ENCODE data around the gene FERMT2. TPM values are rescaled to one million over a fixed set of nuclear protein-coding genes. Genes with fewer than 3 reads are reported as not detected.
A peak's percentile ranks its signal among the peaks of the same experiment; 100 is the strongest.

Gene FERMT2
- total RNA-seq, 1 donor from 2014 or later = 324 TPM

DNA sequence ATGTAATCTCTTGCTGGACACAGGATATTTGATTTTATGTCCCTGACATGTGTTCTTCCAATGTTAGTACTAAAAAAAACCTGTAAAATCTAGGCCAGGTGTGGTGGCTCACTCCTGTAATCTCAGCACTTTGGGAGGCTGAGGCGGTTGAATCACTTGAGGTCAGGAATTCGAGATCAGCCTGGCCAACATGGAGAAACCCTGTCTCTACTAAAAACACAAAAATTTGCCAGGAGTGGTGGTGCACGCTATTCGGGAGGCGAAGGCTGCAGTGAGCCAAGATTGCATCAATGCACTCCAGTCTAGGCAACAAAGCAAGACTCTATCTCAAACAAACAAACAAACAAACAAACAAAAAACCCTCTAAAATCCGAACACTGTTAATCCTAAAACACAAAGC is 68.0 kb downstream of the FERMT2 start:
- FAIRE-seq = no peak
- DNase-seq (ENCODE audit: low read depth) = no peak
- H4K20me1 ChIP-seq (ENCODE audit: insufficient read depth, low read length) = peaks cover 15% of the 10 kb centered on the region
- H3K9me3 Mint-ChIP-seq (ENCODE audit: unreplicated experiment) = no peaks in the 10 kb centered on the region
- no peaks in the 10 kb centered on the region for H3K9me3 ChIP-seq (ENCODE audit: insufficient read depth, low read depth, low read length)
- H3K27me3 ChIP-seq (ENCODE audit: insufficient read depth, low read length) = no peaks in the 10 kb centered on the region
- H3K27me3 Mint-ChIP-seq (ENCODE audit: low read depth, unreplicated experiment) = no peaks in the 10 kb centered on the region
- no peak overlapping the region for H3K27ac Mint-ChIP-seq (ENCODE audit: unreplicated experiment)
- H3K79me2 ChIP-seq (ENCODE audit: insufficient read depth, low read length) = peaks cover 79% of the 10 kb centered on the region
- peaks cover 27% of the 10 kb centered on the region for H3K36me3 Mint-ChIP-seq (ENCODE audit: low read depth, unreplicated experiment)
- H3K4me1 ChIP-seq (ENCODE audit: insufficient read depth, low read length) = peaks cover 3% of the 10 kb centered on the region
- H2AFZ ChIP-seq (ENCODE audit: low read depth, low read length) = no peak overlapping the region
- H3K9ac ChIP-seq (ENCODE audit: low read length) = no peak overlapping the region
- H3K4me1 Mint-ChIP-seq (ENCODE audit: low read depth, unreplicated experiment) = peaks cover 25% of the 10 kb centered on the region
- H3K27ac ChIP-seq (ENCODE audit: low read depth, low read length) = no peak overlapping the region
- H3K36me3 ChIP-seq (ENCODE audit: insufficient read depth, low read length) = peaks cover 42% of the 10 kb centered on the region
- no peak overlapping the region for H3K4me3 Mint-ChIP-seq (ENCODE audit: unreplicated experiment)
- TF ChIP-seq, protein P1, sequence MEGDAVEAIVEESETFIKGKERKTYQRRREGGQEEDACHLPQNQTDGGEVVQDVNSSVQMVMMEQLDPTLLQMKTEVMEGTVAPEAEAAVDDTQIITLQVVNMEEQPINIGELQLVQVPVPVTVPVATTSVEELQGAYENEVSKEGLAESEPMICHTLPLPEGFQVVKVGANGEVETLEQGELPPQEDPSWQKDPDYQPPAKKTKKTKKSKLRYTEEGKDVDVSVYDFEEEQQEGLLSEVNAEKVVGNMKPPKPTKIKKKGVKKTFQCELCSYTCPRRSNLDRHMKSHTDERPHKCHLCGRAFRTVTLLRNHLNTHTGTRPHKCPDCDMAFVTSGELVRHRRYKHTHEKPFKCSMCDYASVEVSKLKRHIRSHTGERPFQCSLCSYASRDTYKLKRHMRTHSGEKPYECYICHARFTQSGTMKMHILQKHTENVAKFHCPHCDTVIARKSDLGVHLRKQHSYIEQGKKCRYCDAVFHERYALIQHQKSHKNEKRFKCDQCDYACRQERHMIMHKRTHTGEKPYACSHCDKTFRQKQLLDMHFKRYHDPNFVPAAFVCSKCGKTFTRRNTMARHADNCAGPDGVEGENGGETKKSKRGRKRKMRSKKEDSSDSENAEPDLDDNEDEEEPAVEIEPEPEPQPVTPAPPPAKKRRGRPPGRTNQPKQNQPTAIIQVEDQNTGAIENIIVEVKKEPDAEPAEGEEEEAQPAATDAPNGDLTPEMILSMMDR (IDR thresholded peaks at IDR 0.05; ENCODE audit: insufficient read depth, low read depth, low read length) = no peak
- no peak for TF ChIP-seq EZH2 (IDR thresholded peaks at IDR 0.05; ENCODE audit: insufficient read depth, low read length)
- H3K4me3 ChIP-seq (ENCODE audit: insufficient read depth, low read depth, low read length) = no peak overlapping the region
- H3K4me2 ChIP-seq (ENCODE audit: low read length) = no peak overlapping the region

DNA sequence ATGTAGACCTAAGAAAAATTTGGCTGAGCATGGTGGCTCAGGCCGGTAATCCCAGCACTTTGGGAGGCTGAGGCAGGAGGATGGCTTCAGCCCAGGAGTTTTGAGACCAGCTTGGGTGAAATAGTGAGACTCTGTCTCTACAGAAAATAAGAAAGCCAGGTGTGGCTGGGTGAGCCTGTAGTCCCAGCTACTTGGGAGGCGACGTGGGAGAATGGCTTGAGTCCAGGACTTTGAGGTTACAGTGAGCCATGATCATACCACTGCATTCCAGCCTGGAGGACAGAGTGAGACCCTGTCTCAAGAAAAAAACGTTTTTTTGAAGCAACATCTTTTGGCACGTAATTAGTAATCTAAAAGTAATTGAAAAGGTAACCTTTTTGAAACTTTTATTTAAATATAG is 70.9 kb downstream of the FERMT2 start:
- no peak for TF ChIP-seq EZH2 (IDR thresholded peaks at IDR 0.05; ENCODE audit: insufficient read depth, low read length)
- TF ChIP-seq, protein P1 (IDR thresholded peaks at IDR 0.05; ENCODE audit: insufficient read depth, low read depth, low read length) = no peak
- H3K4me2 ChIP-seq (ENCODE audit: low read length) = no peak overlapping the region
- DNase-seq (ENCODE audit: low read depth) = peak; percentile 79
- Mint-ChIP-seq H3K27ac (ENCODE audit: unreplicated experiment) (peak overlapping the region; percentile 91), H3K27me3 (ENCODE audit: low read depth, unreplicated experiment) (no peaks in the 10 kb centered on the region), H3K9me3 (ENCODE audit: unreplicated experiment) (no peaks in the 10 kb centered on the region), H3K4me3 (ENCODE audit: unreplicated experiment) (no peak overlapping the region), H3K36me3 (ENCODE audit: low read depth, unreplicated experiment) (peaks cover 29% of the 10 kb centered on the region), H3K4me1 (ENCODE audit: low read depth, unreplicated experiment) (peaks cover 47% of the 10 kb centered on the region)
- peaks cover 51% of the 10 kb centered on the region for H3K79me2 ChIP-seq (ENCODE audit: insufficient read depth, low read length)
- H2AFZ ChIP-seq (ENCODE audit: low read depth, low read length) = no peak overlapping the region
- H3K4me1 ChIP-seq (ENCODE audit: insufficient read depth, low read length) = peaks cover 20% of the 10 kb centered on the region
- peaks cover 18% of the 10 kb centered on the region for H4K20me1 ChIP-seq (ENCODE audit: insufficient read depth, low read length)
- H3K27ac ChIP-seq (ENCODE audit: low read depth, low read length) = peak overlapping the region; percentile 59
- FAIRE-seq = no peak
- H3K9me3 ChIP-seq (ENCODE audit: insufficient read depth, low read depth, low read length) = no peaks in the 10 kb centered on the region
- H3K9ac ChIP-seq (ENCODE audit: low read length) = no peak overlapping the region
- H3K4me3 ChIP-seq (ENCODE audit: insufficient read depth, low read depth, low read length) = no peak overlapping the region
- H3K27me3 ChIP-seq (ENCODE audit: insufficient read depth, low read length) = no peaks in the 10 kb centered on the region
- peaks cover 64% of the 10 kb centered on the region for H3K36me3 ChIP-seq (ENCODE audit: insufficient read depth, low read length)

DNA sequence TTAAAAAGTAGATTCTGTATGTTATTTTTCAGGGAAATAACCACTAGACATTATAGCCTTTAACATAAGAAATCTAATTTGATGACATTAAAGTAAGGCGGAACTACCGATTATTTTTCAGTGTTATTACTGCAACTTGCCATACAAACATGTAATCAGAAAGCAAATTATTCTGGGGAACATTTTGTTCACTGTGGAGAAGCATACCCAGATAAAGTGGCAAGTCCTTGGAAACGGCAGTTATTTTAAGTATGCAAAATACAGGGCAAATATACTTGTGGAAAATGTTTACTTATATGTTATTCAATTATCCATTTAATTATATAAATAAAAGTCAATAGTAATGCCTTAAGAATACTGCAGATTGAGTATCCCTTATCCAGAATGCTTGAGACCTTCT is 71.9 kb downstream of the FERMT2 start:
- Mint-ChIP-seq H3K36me3 (ENCODE audit: low read depth, unreplicated experiment) (peaks cover 30% of the 10 kb centered on the region), H3K4me1 (ENCODE audit: low read depth, unreplicated experiment) (peaks cover 54% of the 10 kb centered on the region)
- FAIRE-seq = no peak

More for the DNA sequence above, 71.9 kb downstream of the FERMT2 start:
- no peaks in the 10 kb centered on the region for H3K27me3 Mint-ChIP-seq (ENCODE audit: low read depth, unreplicated experiment)
- Histone ChIP-seq H3K27ac (ENCODE audit: low read depth, low read length) (no peak overlapping the region), H3K79me2 (ENCODE audit: insufficient read depth, low read length) (peaks cover 42% of the 10 kb centered on the region), H3K4me2 (ENCODE audit: low read length) (no peak overlapping the region), H4K20me1 (ENCODE audit: insufficient read depth, low read length) (peaks cover 16% of the 10 kb centered on the region), H3K9ac (ENCODE audit: low read length) (no peak overlapping the region), H2AFZ (ENCODE audit: low read depth, low read length) (no peak overlapping the region), H3K27me3 (ENCODE audit: insufficient read depth, low read length) (no peaks in the 10 kb centered on the region), H3K4me1 (ENCODE audit: insufficient read depth, low read length) (peaks cover 20% of the 10 kb centered on the region), H3K4me3 (ENCODE audit: insufficient read depth, low read depth, low read length) (no peak overlapping the region), H3K36me3 (ENCODE audit: insufficient read depth, low read length) (peaks cover 72% of the 10 kb centered on the region), H3K9me3 (ENCODE audit: insufficient read depth, low read depth, low read length) (no peaks in the 10 kb centered on the region)
- no peak overlapping the region for H3K4me3 Mint-ChIP-seq (ENCODE audit: unreplicated experiment)
- H3K9me3 Mint-ChIP-seq (ENCODE audit: unreplicated experiment) = no peaks in the 10 kb centered on the region
- H3K27ac Mint-ChIP-seq (ENCODE audit: unreplicated experiment) = no peak overlapping the region
- TF ChIP-seq EZH2 (IDR thresholded peaks at IDR 0.05; ENCODE audit: insufficient read depth, low read length) = no peak
- TF ChIP-seq, protein P1 (IDR thresholded peaks at IDR 0.05; ENCODE audit: insufficient read depth, low read depth, low read length) = no peak
- no peak for DNase-seq (ENCODE audit: low read depth)
